GM18519 (cell line): ENCODE measurements around the gene TIMM50.
"Not testable (repeated sequence)": the region's sequence is repeated elsewhere in the genome, so short reads cannot be mapped to it uniquely, and the experiment has no call there.

ENCODE experiments used
- ATAC-seq: cut with Tn5 transposase; IDR thresholded peaks from one replicate; pipeline ENCODE4 v1.9.1; 2021; ENCODE audit warnings: mild to moderate bottlenecking, moderate library complexity; ENCODE audit not compliant: unreplicated experiment, low FRiP score

Gene TIMM50

DNA sequence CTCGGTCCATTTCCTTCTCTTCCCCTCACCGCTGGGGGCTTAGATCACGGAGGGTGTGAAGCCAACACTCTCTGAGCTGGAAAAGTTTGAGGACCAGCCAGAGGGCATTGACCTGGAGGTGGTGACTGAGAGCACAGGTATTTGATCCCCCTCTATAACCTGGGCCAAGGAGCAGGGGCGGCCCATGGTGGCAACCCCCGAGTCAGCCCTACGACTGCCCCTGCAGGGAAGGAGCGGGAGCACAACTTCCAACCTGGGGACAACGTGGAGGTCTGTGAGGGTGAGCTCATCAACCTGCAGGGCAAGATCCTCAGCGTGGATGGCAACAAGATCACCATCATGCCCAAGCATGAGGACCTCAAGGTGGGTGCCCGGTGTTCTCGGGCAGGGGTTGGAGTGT lies 11.6 kb upstream of the TIMM50 start:
- ATAC-seq = no peak

DNA sequence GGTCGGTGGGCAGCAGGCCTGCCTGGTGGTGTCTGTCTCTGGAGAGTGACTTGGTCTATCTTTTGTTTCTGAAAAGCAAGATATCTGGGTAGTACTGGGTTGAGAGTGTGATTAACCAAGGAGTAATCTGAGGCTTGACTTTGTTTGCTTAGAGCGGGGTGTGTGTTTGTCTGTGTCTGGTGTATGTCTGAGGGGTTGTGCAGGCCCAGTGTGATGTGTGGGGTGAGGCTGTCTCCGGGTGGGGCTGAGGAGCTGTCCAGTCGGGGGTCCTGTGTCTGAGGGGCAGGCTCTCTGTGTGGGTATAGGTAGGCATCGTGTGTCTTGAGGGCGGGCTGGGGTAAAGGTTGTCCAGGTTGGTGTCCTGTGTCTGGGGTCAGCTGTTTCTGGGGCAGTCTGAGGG lies 11.1 kb upstream of the TIMM50 start:
- ATAC-seq = no peak

DNA sequence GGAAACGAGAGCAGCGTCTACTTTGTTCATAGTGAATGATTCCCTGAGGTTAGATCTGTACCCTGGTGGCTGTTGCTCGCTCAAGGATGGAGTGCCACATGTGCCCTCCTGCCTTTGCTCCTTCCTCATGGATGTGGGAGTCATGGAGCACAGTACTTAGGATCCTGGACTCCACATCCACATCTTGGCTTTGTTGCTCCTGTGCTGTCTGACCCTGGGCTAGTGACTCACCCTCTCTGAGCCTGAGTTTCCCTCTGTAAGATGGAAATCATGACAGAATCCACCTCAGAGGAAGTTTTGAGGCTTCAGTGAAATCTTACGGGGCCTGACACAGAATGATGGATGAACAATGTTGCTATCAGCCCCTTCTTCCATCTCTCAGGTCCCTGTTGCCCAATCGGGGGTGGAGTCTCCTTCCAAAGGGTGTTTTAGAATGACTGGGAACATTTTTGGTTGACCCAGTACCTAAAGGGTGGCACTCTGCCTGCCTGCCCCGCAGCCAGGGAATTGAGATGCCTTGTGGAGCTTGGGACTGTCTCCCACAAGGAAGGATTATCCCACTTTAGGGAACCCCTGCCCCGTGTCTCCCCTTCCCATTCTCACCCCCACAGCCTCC lies 9.8 kb upstream of the TIMM50 start:
- no peak for ATAC-seq

DNA sequence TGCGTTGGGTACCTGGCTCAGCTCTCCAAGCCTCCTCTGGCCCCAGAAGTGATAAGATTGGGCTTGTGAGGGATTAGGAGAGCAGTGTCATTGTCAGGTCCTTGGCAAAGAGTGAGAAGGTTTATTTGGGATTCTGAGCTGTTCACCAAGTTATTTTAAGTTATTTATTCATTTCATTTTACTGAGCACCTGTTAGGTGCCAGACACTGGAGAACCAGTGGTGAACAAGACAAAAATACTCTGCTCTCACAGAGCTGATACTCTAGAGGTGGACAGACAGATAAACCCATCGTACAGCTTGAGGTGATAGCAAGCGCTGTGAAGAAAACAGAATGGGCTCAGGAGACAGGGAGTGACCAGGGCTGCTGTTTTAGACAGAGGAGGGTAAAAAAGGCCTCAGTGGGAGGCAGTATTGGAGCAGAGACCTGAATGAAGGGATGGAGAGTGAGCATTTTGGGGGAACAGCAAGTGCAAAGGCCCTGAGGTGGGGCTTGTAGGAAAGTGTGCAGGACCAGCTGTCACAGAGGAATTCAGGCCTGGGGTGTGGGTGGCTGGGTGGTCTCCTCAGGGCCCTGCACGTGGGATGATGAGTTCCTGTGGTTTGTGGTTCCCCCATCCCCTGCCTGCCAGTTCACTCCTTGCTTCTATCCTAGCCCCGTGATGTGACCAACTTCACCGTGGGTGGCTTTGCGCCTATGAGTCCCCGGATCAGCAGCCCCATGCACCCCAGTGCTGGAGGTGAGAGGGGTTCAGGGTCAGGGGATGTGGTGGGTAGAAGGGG lies 8.7 kb upstream of the TIMM50 start:
- ATAC-seq = no peak

DNA sequence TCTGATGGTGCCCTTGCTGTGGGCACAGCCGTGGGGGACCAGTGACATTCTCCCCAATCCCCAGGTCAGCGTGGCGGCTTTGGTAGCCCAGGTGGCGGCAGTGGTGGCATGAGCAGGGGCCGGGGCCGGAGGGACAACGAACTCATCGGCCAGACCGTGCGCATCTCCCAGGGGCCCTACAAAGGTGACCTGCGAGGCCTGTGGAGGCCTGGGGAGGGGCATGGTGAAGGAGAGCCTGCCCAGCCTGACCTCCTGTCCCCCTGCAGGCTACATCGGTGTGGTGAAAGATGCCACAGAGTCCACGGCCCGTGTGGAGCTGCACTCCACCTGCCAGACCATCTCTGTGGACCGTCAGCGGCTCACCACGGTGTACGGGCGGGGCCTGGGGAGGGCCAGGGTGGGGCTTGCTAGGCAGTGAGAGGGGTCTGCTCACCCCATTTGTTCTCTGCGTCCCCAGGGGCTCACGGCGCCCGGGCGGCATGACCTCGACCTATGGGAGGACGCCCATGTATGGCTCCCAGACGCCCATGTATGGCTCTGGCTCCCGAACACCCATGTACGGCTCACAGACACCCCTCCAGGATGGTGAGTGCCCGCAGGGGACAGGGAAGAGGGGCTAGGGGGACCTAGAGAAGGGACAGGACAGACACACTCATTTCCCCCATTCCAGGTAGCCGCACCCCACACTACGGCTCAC lies 7.7 kb upstream of the TIMM50 start:
- no peak for ATAC-seq

DNA sequence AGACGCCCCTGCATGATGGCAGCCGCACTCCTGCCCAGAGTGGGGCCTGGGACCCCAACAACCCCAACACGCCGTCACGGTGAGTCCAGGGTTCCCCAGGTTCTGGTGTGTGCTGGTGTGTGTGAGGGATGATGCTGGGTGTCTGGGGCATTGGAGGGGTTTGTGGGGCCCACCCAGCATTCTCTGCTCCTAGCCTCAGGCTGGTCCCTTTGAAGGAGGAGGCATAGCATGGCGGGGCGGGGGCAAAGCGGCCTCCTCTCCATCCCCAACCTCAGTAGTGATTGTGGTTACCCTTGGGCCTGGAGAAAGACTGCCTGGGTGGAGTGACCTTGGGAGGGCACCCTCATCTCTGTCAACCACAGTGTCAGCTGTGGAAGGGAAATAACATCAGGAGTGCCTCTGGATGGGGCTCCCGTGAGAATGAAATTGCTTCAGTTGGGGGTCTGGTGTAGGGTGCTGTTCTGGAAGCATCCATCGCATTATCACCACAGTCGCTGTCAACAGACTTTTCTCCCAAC lies 7.1 kb upstream of the TIMM50 start:
- ATAC-seq = no peak

DNA sequence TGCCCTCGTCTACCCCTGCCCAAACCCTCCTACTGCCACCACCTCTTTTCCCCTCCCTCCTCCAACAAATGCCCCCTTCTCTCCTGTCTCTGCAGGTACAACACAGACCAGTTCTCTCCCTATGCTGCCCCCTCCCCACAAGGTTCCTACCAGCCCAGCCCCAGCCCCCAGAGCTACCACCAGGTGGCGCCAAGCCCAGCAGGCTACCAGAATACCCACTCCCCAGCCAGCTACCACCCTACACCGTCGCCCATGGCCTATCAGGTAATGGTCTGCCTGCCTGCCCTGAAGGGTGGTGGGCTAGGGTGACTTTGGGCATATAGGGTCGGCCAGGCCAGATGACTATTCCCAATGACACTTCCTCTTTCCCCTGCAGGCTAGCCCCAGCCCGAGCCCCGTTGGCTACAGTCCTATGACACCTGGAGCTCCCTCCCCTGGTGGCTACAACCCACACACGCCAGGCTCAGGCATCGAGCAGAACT lies 6.5 kb upstream of the TIMM50 start:
- no peak for ATAC-seq

DNA sequence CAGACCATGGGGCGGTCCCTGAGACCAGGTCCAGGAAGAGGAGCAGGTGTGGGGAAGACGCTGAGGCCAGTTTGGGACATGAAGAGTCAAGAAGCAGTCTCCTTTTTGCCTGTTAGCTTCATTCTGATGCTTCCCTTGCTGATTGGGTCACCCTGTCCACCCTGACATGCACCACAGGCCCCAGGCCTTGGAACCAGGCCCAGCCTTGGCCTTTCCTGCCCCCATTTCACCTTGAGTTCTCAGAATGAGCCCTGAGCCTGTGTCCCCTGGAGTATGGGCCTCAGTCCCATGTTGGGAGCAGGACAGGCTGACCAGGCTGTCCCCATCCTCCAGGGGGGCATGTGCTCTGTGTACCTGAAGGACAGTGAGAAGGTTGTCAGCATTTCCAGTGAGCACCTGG lies 4.9 kb upstream of the TIMM50 start:
- no peak for ATAC-seq

DNA sequence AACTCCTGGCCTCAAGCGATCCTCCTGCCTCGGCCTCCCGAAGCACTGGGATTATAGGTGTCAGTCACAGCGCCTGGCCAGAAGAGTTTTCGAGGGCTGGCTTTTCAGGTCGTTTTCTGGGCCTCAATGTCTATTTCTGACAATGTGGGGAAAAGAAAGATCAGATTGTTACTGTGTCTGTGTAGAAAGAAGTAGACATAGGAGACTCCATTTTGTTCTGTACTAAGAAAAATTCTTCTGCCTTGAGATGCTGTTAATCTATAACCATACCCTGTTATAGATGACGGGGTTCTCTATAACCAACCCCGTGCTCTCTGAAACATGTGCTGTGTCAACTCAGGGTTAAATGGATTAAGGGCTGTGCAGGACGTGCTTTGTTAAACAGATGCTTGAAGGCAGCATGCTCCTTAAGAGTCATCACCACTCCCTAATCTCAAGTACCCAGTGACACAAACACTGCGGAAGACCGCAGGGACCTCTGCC lies 1.3 kb upstream of the TIMM50 start:
- not testable (repeated sequence) for ATAC-seq

DNA sequence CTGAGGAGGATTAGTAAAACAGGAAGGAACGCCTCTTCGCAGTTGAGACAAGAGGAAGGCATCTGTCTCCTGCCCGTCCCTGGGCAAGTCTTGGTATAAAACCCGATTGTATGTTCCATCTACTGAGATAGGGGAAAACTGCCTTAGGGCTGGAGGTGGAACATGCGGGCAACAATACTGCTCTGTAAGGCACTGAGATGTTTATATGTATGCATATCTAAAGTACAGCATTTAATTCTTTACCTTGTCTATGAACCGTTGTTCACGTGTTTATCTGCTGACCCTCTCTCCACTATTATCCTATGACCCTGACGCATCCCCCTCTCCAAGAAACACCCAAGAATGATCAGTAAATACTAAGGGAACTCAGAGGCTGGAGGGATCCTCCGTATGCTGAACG lies 722 bp upstream of the TIMM50 start:
- ATAC-seq = no peak

DNA sequence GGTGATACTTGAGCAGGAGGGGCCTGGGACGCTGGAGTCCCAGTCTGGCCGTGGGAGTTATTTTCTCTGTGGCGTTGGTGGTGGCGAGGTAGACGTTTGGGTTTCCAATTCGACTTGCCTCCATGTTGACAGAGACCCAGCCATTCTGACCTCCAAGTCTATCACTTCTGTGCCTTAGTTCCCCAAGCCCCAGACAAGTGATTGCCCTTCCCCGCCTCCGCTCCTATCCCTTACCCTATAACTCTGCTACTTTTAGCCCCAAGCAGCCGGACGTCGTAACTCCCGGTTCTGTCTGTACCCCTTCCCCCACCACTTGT lies 549 bp downstream of the TIMM50 start:
- ATAC-seq = no peak

DNA sequence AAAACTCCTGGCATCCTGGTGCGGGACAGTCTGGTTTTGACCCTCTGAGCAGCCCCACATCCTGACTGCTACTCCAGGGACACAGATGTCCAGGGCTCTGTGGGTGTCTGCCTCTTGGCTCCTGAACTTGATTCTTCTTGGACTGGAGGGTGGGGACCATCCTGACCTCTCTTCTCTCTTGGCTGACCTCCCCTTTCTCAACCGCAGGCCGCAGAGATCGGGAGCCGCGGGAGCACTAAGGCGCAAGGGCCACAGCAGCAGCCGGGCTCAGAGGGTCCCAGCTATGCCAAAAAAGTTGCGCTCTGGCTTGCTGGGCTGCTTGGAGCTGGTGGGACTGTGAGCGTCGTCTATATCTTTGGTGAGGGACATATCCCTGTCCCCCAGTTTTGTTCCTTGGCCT lies 1.0 kb downstream of the TIMM50 start:
- no peak for ATAC-seq

DNA sequence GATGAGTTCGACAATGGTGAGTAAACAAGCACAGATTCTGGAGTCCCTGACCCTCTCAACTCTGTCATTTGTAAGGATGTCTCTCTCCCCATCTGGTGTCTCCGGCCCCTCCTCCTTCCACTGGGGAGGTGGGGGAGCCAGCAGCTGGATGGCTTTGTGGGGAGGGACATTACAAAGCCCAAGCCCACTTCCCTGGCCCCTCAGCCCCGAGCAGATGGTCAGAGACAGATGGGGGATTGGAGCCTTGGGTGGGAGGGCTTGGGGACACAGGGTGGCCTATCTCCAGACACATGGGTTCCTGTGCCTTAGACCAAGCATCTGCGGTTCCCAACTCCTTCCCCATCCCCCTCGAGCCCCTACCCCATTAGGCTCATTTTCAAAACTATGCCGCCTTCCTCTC lies 2.5 kb downstream of the TIMM50 start:
- ATAC-seq = no peak

DNA sequence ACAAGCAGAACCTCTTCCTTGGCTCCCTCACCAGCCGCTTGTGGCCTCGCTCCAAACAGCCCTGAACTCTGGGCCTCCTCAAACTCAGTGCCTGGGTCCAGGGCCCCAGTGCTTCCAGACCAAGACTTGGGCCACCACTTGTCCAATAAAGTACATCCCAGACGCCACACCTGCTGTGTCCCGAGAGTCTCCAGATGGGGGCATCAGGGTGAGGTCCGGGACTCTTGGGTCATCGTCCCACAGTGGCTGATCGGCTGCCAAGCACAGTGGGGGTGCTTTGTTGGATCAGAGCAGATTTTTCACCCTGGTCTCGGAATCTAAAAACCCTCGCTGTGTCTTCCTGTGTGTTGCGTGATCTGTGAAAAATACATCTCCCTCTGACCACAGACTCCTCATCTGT lies 9.1 kb downstream of the TIMM50 start:
- no peak for ATAC-seq

DNA sequence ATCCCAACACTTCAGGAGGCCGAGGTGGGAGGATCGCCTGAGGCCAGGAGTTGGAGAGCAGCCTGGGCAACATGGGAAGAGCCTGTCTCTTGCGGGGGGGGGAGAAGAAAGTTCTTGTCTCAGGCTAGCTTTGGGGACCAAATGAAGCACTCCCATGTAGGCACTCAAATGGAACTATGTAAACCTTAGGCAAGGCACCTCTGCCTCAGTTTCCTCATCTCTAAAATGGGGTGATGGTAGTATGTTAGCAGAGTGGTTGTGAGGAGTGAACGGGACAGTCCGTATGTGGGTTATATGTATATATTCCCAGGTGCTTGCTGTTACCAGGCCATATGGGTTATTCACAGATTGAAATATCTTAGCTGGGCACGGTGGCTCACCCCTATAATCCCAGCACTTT lies 11.6 kb downstream of the TIMM50 start:
- ATAC-seq = no peak

DNA sequence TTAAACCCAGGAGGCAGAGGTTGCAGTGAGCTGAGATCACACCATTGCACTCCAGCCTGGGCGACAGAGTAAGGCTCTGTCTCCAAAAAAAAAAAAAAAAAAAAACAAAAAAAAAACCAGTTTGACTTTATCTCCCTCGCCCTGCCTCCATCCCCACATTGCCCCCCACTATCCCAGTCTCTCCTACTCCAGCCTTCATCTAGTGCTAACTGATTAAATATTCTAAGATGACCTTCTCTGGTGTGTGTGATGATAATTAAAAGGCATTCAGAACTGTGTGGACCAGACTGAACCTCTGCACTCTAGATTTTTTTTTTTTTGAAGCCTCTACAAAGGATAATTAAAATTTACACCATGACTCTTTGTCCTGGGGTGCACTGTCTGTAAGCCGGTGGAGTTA lies 12.2 kb downstream of the TIMM50 start:
- ATAC-seq = no peak

DNA sequence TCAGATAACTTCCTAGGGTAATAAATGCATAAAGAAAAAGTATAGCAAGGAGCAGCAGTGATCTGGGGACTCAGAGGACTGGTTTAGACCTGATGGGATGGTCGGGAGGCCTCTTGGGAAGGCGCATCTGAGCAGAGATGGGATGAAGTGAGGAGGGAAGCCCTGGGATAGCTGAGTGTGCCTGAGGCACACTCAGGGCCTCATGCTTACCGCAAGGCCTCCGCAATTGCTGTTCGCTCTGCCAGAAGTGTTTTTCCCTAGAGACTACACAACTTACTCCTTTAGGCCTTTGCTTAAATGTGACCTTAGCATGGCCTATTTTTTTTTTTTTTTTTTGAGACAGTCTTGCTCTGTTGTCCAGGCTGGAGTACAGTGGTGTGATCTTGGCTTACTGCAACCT lies 14.0 kb downstream of the TIMM50 start:
- no peak for ATAC-seq

DNA sequence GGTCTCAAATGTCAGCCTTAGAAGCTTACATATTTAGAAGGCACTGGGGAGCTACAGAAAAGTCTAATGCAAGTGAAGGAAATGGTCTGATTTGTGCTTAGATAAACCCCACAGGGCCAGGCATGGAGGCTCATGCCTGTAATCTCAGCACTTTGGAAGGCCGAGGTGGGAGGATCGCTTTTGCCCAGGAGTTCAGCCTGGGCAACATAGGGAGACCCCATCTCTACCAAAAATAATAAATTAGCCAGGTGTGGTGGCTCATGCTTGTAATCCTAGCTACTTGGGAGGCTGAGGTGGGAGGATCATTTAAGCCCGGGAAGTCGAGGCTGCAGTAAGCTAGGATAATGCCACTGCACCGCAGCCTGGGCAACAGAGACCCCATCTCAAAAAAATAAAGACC lies 15.4 kb downstream of the TIMM50 start:
- no peak for ATAC-seq

DNA sequence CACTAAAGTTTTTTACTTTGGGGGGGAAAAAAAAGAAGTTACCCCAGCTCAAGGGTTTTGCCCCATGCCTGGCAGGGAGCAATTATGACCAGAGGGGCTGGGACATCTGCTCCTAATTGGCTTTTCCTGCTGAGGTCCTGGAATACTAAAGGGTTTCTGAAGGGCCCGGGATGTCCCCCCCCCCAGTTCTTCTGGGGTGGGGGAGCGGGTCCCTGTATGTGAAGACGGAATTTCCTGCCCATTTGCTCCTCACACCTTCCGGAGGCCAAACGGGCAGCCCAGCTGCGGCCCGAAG lies 17.0 kb downstream of the TIMM50 start:
- ATAC-seq = no peak

DNA sequence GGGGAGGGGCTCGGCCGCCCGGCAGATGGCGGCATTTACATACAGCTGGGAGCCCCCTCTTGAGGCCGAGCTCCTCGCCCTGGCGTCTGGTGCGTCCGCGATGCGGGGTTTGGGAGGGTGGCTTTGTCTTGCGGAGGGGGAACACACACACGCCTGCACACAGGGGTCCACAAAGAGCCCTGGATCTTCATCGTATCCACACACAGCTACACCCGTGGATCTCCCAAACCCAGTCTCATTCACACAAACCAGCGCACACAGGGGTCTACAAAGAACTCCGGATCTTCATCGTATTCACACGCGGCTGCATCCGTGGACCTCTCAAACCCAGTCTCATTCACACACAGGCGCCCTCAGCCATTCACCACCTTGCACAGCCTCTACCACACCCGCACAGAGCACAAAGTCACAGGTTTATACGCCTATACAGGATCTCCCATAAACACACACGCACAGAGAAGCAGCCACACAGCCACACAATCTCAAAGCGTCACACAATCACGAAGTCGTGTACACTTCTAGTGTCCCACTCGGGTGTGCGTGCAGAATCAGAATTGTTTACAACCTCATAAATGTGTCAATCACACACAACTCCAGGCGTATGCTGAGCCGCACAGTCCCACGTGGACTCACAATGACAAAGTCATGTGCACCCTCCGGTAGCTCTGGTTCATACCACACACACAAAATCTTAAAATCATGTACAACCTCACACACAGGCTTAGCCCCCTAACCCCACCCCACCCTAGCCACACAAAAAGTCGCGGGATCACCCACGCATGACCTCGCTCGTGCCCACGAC lies 17.6 kb downstream of the TIMM50 start:
- ATAC-seq = no peak
